SK-N-SH (cell line): ENCODE data around the gene TCIRG1. TPM values are rescaled to one million over a fixed set of nuclear protein-coding genes. Genes with fewer than 3 reads are reported as not detected.

Experiments used
- CTCF ChIA-PET: fragments of 300-600, 350-600 bp; formaldehyde crosslinking; extraction: SDS; loops from one replicate; lab custom pipeline; 2021; lab: Yijun Ruan, JAX
- POLR2A ChIA-PET: fragments of 350-600 bp; sonication (Branson Sonifier 250); formaldehyde crosslinking; extraction: SDS; loops from one replicate; lab custom pipeline; 2020; ENCODE audit warnings: antibody characterized with exemption, inconsistent platforms; lab: Yijun Ruan, JAX
- DNase-seq: peaks from one replicate; pipeline ENCODE4 v3.0.0; 2012
- H2AFZ ChIP-seq: fragments of 200-600 bp; sonication (generic); 2 replicates; pipeline ENCODE4 v1.8.1; 2016; ENCODE audit warnings: antibody characterized with exemption, mild to moderate bottlenecking, low read depth
- H3F3A ChIP-seq: fragments of 200-600 bp; sonication (generic); replicated peaks from 2 replicates; pipeline ENCODE3; 2016; ENCODE audit warnings: antibody characterized with exemption, mild to moderate bottlenecking; ENCODE audit not compliant: insufficient read depth
- H3K27ac ChIP-seq, 2 experiments: fragments of 200-500 bp in 1 of 2; fragments of 200-600 bp in 1 of 2; sonication (Bioruptor generic) in 1 of 2; sonication (generic), shearing (Covaris generic) in 1 of 2; 2 replicates each; pipeline versions ENCODE4 v1.5.1 to v1.6.1; 2014 to 2016; ENCODE audit warnings: low read depth in 2 of 2, inconsistent platforms in 1 of 2, low read length in 1 of 2, mild to moderate bottlenecking in 1 of 2, mixed read lengths in 1 of 2
- H3K27me3 ChIP-seq: fragments of 200-600 bp; sonication (generic), shearing (Covaris generic); 2 replicates; pipeline ENCODE4 v1.6.1; 2016; ENCODE audit warnings: mixed run types; ENCODE audit not compliant: insufficient read depth
- H3K36me3 ChIP-seq, 2 experiments: fragments of 200-500 bp in 1 of 2; fragments of 200-600 bp in 1 of 2; sonication (Bioruptor generic) in 1 of 2; sonication (generic) in 1 of 2; replicated peaks in 1 of 2; 2 replicates each; pipeline versions ENCODE3 to v1.5.1; 2014 to 2016; ENCODE audit warnings: low read length in 1 of 2, mild to moderate bottlenecking in 1 of 2; ENCODE audit not compliant: insufficient read depth in 2 of 2, control insufficient read depth in 1 of 2
- H3K4me1 ChIP-seq, 2 experiments: fragments of 200-500 bp in 1 of 2; fragments of 200-600 bp in 1 of 2; sonication (Bioruptor generic) in 1 of 2; sonication (generic), shearing (Covaris generic) in 1 of 2; 2 replicates each; pipeline versions ENCODE4 v1.5.1 to v1.6.1; 2014 to 2016; ENCODE audit warnings: low read depth in 1 of 2, low read length in 1 of 2, mixed run types in 1 of 2; ENCODE audit not compliant: insufficient read depth in 2 of 2, control insufficient read depth in 1 of 2
- H3K4me2 ChIP-seq: fragments of 200-600 bp; sonication (generic), shearing (Covaris generic); 2 replicates; pipeline ENCODE4 v1.6.1; 2017; ENCODE audit warnings: mixed run types
- H3K4me3 ChIP-seq, 2 experiments: fragments of 200-500 bp in 1 of 2; fragments of 200-600 bp in 1 of 2; sonication (Bioruptor generic) in 1 of 2; sonication (generic), shearing (Covaris generic) in 1 of 2; 2 replicates each; pipeline versions ENCODE4 v1.5.1 to v1.8.1; 2014 to 2016; ENCODE audit warnings: low read depth in 2 of 2, inconsistent platforms in 1 of 2, low read length in 1 of 2, mild to moderate bottlenecking in 1 of 2, mixed read lengths in 1 of 2, moderate library complexity in 1 of 2
- H3K79me2 ChIP-seq: fragments of 200-600 bp; sonication (generic); 2 replicates; pipeline ENCODE4 v1.8.1; 2017; ENCODE audit warnings: mild to moderate bottlenecking; ENCODE audit not compliant: insufficient read depth
- H3K9ac ChIP-seq: fragments of 200-600 bp; sonication (generic); 2 replicates; pipeline ENCODE4 v1.6.1; 2017; ENCODE audit warnings: mixed run types
- H3K9me2 ChIP-seq: fragments of 200-600 bp; sonication (generic); 2 replicates; pipeline ENCODE4 v1.6.1; 2017; ENCODE audit warnings: mixed run types
- H3K9me3 ChIP-seq: fragments of 200-600 bp; sonication (generic); 2 replicates; pipeline ENCODE4 v1.6.1; 2017; ENCODE audit warnings: mixed run types, mild to moderate bottlenecking, moderate library complexity
- H4K20me1 ChIP-seq: fragments of 200-600 bp; sonication (generic); 2 replicates; pipeline ENCODE4 v1.6.1; 2017; ENCODE audit warnings: mild to moderate bottlenecking, mixed run types; ENCODE audit not compliant: insufficient read depth
- CHD2 ChIP-seq: fragments of 150-350 bp; IDR thresholded peaks from 2 replicates; pipeline ENCODE4 v1.6.1; 2018; ENCODE audit warnings: low read length; ENCODE audit not compliant: partially characterized antibody
- FOSL2 ChIP-seq: IDR thresholded peaks from 2 replicates; pipeline ENCODE4 v1.4.0; 2012; ENCODE audit warnings: low read depth, mild to moderate bottlenecking, moderate library complexity, borderline replicate concordance
- FOXM1 ChIP-seq: IDR thresholded peaks from 2 replicates; pipeline ENCODE4 v1.4.0; 2012; ENCODE audit warnings: low read depth, mild to moderate bottlenecking
- NFIC ChIP-seq: IDR thresholded peaks from 2 replicates; pipeline ENCODE4 v1.4.0; 2012; ENCODE audit warnings: borderline replicate concordance
- NRF1 ChIP-seq: IDR thresholded peaks from 2 replicates; pipeline ENCODE4 v1.6.1; 2012; ENCODE audit warnings: low read depth, mild to moderate bottlenecking, low read length
- POLR2AphosphoS5 ChIP-seq: IDR thresholded peaks from 2 replicates; pipeline ENCODE4 v1.6.1; 2012; ENCODE audit warnings: low read depth, low read length
- RAD21 ChIP-seq: IDR thresholded peaks from 2 replicates; pipeline ENCODE4 v1.6.1; 2012; ENCODE audit warnings: mild to moderate bottlenecking, low read length
- RCOR1 ChIP-seq: fragments of 150-350 bp; IDR thresholded peaks from 2 replicates; pipeline ENCODE4 v1.6.1; 2017; ENCODE audit warnings: antibody characterized with exemption, low read length
- TCF12 ChIP-seq: IDR thresholded peaks from 2 replicates; pipeline ENCODE4 v1.4.0; 2012
- whole genome bisulfite sequencing: methylation state at CpG from one replicate; pipeline ENCODE4 v1.1.6; 2017; ENCODE audit warnings: low lambda C conversion rate; 5-methylcytosine and 5-hydroxymethylcytosine counted together
- polyA plus RNA-seq, 3 experiments: library from polyadenylated mRNA; depleted of rRNA; stranded (reverse); fragments of >200 nt; gene quantifications; 2 replicates each; pipeline ENCODE4 v1.2.3, GENCODE V29; 2012
- TF ChIP-seq, protein P1 (sequence below): fragments of 150-350 bp; IDR thresholded peaks from 2 replicates; pipeline ENCODE4 v1.6.1; 2016; ENCODE audit warnings: mild to moderate bottlenecking, low read depth, low read length
- TF ChIP-seq, protein P2 (sequence below): fragments of 150-350 bp; IDR thresholded peaks from 2 replicates; pipeline ENCODE4 v1.6.1; 2017; ENCODE audit warnings: antibody characterized with exemption, low read length, low read depth, borderline replicate concordance
- TF ChIP-seq, protein P3 (sequence below): IDR thresholded peaks from 2 replicates; pipeline ENCODE4 v1.4.0; 2012; ENCODE audit warnings: low read depth, borderline replicate concordance
- TF ChIP-seq, protein P4 (sequence below): IDR thresholded peaks from 2 replicates; pipeline ENCODE4 v1.6.1; 2012; ENCODE audit warnings: mild to moderate bottlenecking, low read depth, low read length, moderate library complexity
- TF ChIP-seq, protein P5 (sequence below): fragments of 200-600 bp; sonication (generic); IDR thresholded peaks from 2 replicates; pipeline ENCODE4 v1.6.1; 2017; ENCODE audit warnings: antibody characterized with exemption, mild to moderate bottlenecking, moderate library complexity
- TF ChIP-seq, protein P6 (sequence below): IDR thresholded peaks from 2 replicates; pipeline ENCODE4 v1.4.0; 2012; ENCODE audit warnings: low read depth, borderline replicate concordance

TCIRG1 gene
- polyA plus RNA-seq, 1 of the 3 experiments (the other 2 are of a cell fraction) = 0.58 TPM

DNA sequence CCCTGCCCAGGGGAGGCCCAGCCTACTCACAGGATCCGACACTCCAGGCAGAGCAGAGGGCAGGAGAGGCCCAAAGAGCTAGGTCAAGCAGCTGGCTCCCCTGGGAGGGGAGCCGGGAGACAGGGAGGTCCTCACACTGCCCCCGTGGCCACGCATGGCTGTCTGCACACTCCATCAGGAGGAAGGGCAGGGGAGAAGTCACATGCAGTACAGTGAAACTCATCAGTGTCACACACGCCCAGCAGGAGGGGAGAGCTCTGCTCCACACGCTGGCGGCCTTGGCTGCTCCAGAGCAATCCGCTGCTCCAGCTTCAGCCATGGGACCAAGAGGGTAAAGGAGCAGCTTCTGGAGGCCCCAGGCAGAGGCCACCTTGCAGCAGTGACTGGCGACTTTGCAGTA lies 14.3 kb downstream of the TCIRG1 start (continued):
- TF ChIP-seq, protein P1, sequence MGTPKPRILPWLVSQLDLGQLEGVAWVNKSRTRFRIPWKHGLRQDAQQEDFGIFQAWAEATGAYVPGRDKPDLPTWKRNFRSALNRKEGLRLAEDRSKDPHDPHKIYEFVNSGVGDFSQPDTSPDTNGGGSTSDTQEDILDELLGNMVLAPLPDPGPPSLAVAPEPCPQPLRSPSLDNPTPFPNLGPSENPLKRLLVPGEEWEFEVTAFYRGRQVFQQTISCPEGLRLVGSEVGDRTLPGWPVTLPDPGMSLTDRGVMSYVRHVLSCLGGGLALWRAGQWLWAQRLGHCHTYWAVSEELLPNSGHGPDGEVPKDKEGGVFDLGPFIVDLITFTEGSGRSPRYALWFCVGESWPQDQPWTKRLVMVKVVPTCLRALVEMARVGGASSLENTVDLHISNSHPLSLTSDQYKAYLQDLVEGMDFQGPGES = no peak
- TF ChIP-seq, protein P2, sequence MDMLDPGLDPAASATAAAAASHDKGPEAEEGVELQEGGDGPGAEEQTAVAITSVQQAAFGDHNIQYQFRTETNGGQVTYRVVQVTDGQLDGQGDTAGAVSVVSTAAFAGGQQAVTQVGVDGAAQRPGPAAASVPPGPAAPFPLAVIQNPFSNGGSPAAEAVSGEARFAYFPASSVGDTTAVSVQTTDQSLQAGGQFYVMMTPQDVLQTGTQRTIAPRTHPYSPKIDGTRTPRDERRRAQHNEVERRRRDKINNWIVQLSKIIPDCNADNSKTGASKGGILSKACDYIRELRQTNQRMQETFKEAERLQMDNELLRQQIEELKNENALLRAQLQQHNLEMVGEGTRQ = no peak
- TF ChIP-seq, protein P3, sequence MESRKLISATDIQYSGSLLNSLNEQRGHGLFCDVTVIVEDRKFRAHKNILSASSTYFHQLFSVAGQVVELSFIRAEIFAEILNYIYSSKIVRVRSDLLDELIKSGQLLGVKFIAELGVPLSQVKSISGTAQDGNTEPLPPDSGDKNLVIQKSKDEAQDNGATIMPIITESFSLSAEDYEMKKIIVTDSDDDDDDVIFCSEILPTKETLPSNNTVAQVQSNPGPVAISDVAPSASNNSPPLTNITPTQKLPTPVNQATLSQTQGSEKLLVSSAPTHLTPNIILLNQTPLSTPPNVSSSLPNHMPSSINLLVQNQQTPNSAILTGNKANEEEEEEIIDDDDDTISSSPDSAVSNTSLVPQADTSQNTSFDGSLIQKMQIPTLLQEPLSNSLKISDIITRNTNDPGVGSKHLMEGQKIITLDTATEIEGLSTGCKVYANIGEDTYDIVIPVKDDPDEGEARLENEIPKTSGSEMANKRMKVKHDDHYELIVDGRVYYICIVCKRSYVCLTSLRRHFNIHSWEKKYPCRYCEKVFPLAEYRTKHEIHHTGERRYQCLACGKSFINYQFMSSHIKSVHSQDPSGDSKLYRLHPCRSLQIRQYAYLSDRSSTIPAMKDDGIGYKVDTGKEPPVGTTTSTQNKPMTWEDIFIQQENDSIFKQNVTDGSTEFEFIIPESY = no peak
- TF ChIP-seq CHD2 (no peak), TCF12 (no peak), FOXM1 (no peak), RAD21 (no peak), POLR2AphosphoS5 (no peak), RCOR1 (no peak)

DNA sequence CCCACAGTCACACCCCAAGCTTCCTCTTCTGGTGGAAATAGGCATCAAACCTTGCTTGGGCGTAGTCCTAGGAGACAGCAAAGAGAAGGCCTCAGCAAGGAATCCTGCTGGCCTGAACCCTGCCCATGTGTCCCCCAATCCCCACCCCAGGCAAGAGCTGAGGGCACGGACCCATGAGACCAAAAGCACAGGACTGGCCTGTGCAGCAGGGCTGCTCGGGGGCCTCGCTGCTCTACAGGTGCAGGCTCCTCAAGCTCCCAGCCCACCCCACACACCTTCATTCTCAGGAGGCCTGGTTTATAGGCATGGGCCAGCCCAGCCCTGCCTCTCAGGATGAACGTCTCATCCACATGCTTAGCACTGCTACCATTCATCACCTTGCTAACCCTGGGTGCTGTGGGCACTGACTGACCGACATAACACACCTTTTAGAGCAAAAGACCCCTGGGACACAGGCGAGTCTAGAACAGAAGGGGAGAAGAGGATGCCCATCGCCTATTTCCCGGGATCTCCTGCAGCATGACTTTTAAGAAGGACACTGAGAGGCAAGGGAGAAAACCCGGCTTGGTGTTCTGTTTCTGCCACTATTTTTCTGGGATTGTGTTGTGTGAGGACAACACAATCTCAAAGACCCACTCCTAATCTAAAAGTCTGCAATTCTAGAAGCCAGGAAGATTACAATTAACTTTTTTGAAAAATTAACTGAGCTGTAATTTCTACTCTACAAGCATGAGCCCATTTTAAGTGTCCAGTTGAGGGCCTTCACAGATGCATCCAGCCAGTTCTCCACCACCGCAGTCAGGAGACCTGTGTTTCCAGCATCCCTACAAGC lies 15.4 kb downstream of the TCIRG1 start:
- WGBS = 93% methylated on average over 7 of the region's 11 CpGs
- no peak overlapping the region for H3K27ac ChIP-seq
- no peaks in the 10 kb centered on the region for H4K20me1 ChIP-seq
- CTCF ChIA-PET = no interaction called here
- no peaks in the 10 kb centered on the region for H3K9me3 ChIP-seq
- no peak for DNase-seq
- no peak overlapping the region for H3K9ac ChIP-seq
- POLR2A ChIA-PET = no interaction called here
- no peaks in the 10 kb centered on the region for H3K9me2 ChIP-seq
- H3K79me2 ChIP-seq = no peaks in the 10 kb centered on the region
- peaks cover 0 to 19% of the 10 kb centered on the region in 2 experiments for H3K36me3 ChIP-seq
- peaks cover 0 to 10% of the 10 kb centered on the region in 2 experiments; a peak in 1 of 4 replicates for H3K4me1 ChIP-seq
- no peak overlapping the region for H3K4me2 ChIP-seq
- H3F3A ChIP-seq = peaks cover 1% of the 10 kb centered on the region
- no peak overlapping the region for H2AFZ ChIP-seq
- no peak overlapping the region for H3K4me3 ChIP-seq
- no peaks in the 10 kb centered on the region for H3K27me3 ChIP-seq
- no peak for TF ChIP-seq POLR2AphosphoS5
- no peak for TF ChIP-seq FOSL2
- no peak for TF ChIP-seq NRF1
- TF ChIP-seq, protein P4, sequence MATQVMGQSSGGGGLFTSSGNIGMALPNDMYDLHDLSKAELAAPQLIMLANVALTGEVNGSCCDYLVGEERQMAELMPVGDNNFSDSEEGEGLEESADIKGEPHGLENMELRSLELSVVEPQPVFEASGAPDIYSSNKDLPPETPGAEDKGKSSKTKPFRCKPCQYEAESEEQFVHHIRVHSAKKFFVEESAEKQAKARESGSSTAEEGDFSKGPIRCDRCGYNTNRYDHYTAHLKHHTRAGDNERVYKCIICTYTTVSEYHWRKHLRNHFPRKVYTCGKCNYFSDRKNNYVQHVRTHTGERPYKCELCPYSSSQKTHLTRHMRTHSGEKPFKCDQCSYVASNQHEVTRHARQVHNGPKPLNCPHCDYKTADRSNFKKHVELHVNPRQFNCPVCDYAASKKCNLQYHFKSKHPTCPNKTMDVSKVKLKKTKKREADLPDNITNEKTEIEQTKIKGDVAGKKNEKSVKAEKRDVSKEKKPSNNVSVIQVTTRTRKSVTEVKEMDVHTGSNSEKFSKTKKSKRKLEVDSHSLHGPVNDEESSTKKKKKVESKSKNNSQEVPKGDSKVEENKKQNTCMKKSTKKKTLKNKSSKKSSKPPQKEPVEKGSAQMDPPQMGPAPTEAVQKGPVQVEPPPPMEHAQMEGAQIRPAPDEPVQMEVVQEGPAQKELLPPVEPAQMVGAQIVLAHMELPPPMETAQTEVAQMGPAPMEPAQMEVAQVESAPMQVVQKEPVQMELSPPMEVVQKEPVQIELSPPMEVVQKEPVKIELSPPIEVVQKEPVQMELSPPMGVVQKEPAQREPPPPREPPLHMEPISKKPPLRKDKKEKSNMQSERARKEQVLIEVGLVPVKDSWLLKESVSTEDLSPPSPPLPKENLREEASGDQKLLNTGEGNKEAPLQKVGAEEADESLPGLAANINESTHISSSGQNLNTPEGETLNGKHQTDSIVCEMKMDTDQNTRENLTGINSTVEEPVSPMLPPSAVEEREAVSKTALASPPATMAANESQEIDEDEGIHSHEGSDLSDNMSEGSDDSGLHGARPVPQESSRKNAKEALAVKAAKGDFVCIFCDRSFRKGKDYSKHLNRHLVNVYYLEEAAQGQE = no peak
- TF ChIP-seq, protein P5, sequence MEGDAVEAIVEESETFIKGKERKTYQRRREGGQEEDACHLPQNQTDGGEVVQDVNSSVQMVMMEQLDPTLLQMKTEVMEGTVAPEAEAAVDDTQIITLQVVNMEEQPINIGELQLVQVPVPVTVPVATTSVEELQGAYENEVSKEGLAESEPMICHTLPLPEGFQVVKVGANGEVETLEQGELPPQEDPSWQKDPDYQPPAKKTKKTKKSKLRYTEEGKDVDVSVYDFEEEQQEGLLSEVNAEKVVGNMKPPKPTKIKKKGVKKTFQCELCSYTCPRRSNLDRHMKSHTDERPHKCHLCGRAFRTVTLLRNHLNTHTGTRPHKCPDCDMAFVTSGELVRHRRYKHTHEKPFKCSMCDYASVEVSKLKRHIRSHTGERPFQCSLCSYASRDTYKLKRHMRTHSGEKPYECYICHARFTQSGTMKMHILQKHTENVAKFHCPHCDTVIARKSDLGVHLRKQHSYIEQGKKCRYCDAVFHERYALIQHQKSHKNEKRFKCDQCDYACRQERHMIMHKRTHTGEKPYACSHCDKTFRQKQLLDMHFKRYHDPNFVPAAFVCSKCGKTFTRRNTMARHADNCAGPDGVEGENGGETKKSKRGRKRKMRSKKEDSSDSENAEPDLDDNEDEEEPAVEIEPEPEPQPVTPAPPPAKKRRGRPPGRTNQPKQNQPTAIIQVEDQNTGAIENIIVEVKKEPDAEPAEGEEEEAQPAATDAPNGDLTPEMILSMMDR = no peak
- TF ChIP-seq, protein P3 = no peak
- TF ChIP-seq, protein P2 = no peak
- no peak for TF ChIP-seq NFIC
- TF ChIP-seq, protein P6, sequence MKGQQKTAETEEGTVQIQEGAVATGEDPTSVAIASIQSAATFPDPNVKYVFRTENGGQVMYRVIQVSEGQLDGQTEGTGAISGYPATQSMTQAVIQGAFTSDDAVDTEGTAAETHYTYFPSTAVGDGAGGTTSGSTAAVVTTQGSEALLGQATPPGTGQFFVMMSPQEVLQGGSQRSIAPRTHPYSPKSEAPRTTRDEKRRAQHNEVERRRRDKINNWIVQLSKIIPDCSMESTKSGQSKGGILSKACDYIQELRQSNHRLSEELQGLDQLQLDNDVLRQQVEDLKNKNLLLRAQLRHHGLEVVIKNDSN = no peak
